CD14-positive monocyte (primary cell): Measurements from ENCODE around the gene SEMA5B. TPM values are rescaled to one million over a fixed set of nuclear protein-coding genes. Genes with fewer than 3 reads are reported as not detected.

Experiments
- DNase-seq, 3 donors: peaks; one replicate each; pipeline ENCODE4 v3.0.0-alpha.2; 2011 to 2022
- H2AFZ ChIP-seq: 2 replicates; pipeline ENCODE4 v1.6.0; 2012; ENCODE audit warnings: mild to moderate bottlenecking, low read depth, low read length, inconsistent platforms; ENCODE audit not compliant: insufficient read depth, poor library complexity, severe bottlenecking
- H3K27ac ChIP-seq, 2 donors: 1 replicate in 1 of 2; 2 replicates in 1 of 2; pipeline ENCODE4 v1.5.1; 2012 to 2013; ENCODE audit warnings: low read length in 2 of 2, control low read depth in 1 of 2, inconsistent platforms in 1 of 2, low read depth in 1 of 2, mild to moderate bottlenecking in 1 of 2
- H3K27me3 ChIP-seq, 2 donors: one replicate each; pipeline versions ENCODE4 v1.6.0 to v1.6.1; 2011 to 2013; ENCODE audit warnings: low read length in 2 of 2; ENCODE audit not compliant: control insufficient read depth in 2 of 2, insufficient read depth in 2 of 2
- H3K36me3 ChIP-seq, 2 donors: replicated peaks in 1 of 2; 1 replicate in 1 of 2; 2 replicates in 1 of 2; pipeline versions ENCODE4 v1.5.1 to v1.6.1; 2012 to 2013; ENCODE audit warnings: low read length in 2 of 2, control low read depth in 1 of 2, inconsistent platforms in 1 of 2, mild to moderate bottlenecking in 1 of 2; ENCODE audit not compliant: insufficient read depth in 2 of 2, control insufficient read depth in 1 of 2
- H3K4me1 ChIP-seq, 2 donors: 1 replicate in 1 of 2; 2 replicates in 1 of 2; pipeline versions ENCODE4 v1.5.1 to v1.6.1; 2012 to 2013; ENCODE audit warnings: low read length in 2 of 2, control low read depth in 1 of 2, inconsistent platforms in 1 of 2, mild to moderate bottlenecking in 1 of 2, moderate library complexity in 1 of 2; ENCODE audit not compliant: insufficient read depth in 2 of 2, control insufficient read depth in 1 of 2
- H3K4me2 ChIP-seq: replicated peaks from 2 replicates; pipeline ENCODE3; 2012; ENCODE audit warnings: low read length, moderate library complexity, mild to moderate bottlenecking; ENCODE audit not compliant: poor library complexity, severe bottlenecking; ENCODE audit errors: extremely low read depth
- H3K4me3 ChIP-seq, 3 experiments: fragments of 200-600 bp in 1 of 3; sonication (generic) in 1 of 3; replicated peaks in 1 of 3; 1 replicate in 2 of 3; 2 replicates in 1 of 3; pipeline ENCODE4 v1.5.1; 2011 to 2013; ENCODE audit warnings: low read length in 3 of 3, mild to moderate bottlenecking in 3 of 3, control low read depth in 2 of 3, low read depth in 2 of 3, inconsistent platforms in 1 of 3, moderate library complexity in 1 of 3
- H3K79me2 ChIP-seq: 2 replicates; pipeline ENCODE4 v1.6.0; 2012; ENCODE audit warnings: mild to moderate bottlenecking, control low read depth, inconsistent platforms, low read length, moderate library complexity; ENCODE audit not compliant: insufficient read depth
- H3K9ac ChIP-seq: 2 replicates; pipeline ENCODE4 v1.6.0; 2017; ENCODE audit warnings: low read length, mild to moderate bottlenecking; ENCODE audit not compliant: insufficient read depth, poor library complexity, severe bottlenecking
- H3K9me3 ChIP-seq, 2 donors: replicated peaks in 1 of 2; 1 replicate in 1 of 2; 2 replicates in 1 of 2; pipeline versions ENCODE4 v1.5.1 to v1.6.1; 2012 to 2013; ENCODE audit warnings: low read length in 2 of 2, control low read depth in 1 of 2; ENCODE audit not compliant: control insufficient read depth in 1 of 2, insufficient read depth in 1 of 2
- H4K20me1 ChIP-seq: 2 replicates; pipeline ENCODE4 v1.6.0; 2012; ENCODE audit warnings: mild to moderate bottlenecking, low read length, control low read depth, moderate library complexity; ENCODE audit not compliant: insufficient read depth
- H3K27ac Mint-ChIP-seq, 7 donors: one replicate each; pipeline ENCODE4 v1.8.0; 2020; ENCODE audit warnings: mild to moderate bottlenecking in 7 of 7, mixed read lengths in 7 of 7, moderate library complexity in 6 of 7, inconsistent platforms in 2 of 7
- H3K27me3 Mint-ChIP-seq, 3 donors: one replicate each; pipeline ENCODE4 v1.8.0; 2021 to 2022; ENCODE audit warnings: low read depth in 3 of 3, mild to moderate bottlenecking in 3 of 3, mixed read lengths in 3 of 3, moderate library complexity in 3 of 3, inconsistent platforms in 1 of 3
- H3K36me3 Mint-ChIP-seq, 2 donors: one replicate each; pipeline ENCODE4 v1.8.0; 2020; ENCODE audit warnings: mixed read lengths in 2 of 2, inconsistent platforms in 1 of 2, mild to moderate bottlenecking in 1 of 2
- H3K4me1 Mint-ChIP-seq: one replicate; pipeline ENCODE4 v1.8.0; 2020; ENCODE audit warnings: mild to moderate bottlenecking, mixed read lengths
- H3K4me3 Mint-ChIP-seq, 2 donors: one replicate each; pipeline ENCODE4 v1.8.0; 2020; ENCODE audit warnings: mild to moderate bottlenecking in 2 of 2, mixed read lengths in 2 of 2, moderate library complexity in 1 of 2
- H3K9me3 Mint-ChIP-seq, 7 donors: one replicate each; pipeline ENCODE4 v1.8.0; 2020 to 2022; ENCODE audit warnings: mixed read lengths in 7 of 7, mild to moderate bottlenecking in 6 of 7, moderate library complexity in 6 of 7, inconsistent platforms in 2 of 7
- CTCF ChIP-seq: fragments of 200-600 bp; IDR thresholded peaks from one replicate; pipeline ENCODE4 v1.8.0; 2022; ENCODE audit warnings: antibody characterized with exemption, mild to moderate bottlenecking
- WGBS: methylation state at CpG from one replicate; pipeline ENCODE4 v1.1.5; 2013; ENCODE audit warnings: missing lambda C conversion rate; ENCODE audit not compliant: insufficient coverage; 5-methylcytosine and 5-hydroxymethylcytosine counted together
- intact Hi-C, 2 donors: fragments of 100-400 bp; cut with micrococcal nuclease; formaldehyde crosslinking; loops; one replicate each; pipeline versions ENCODE4 v1.15.0 to v1.15.1; 2023
- polyA plus RNA-seq, 3 donors: library from polyadenylated mRNA; depleted of rRNA in 1 of 3; unstranded in 2 of 3; stranded (reverse) in 1 of 3; fragments of 300-500 nt in 2 of 3; fragments of >200 nt in 1 of 3; fragmentation: Illumina TruSeq in 2 of 3; gene quantifications; 1 replicate in 2 of 3; 2 replicates in 1 of 3; pipeline ENCODE4 v1.2.3, GENCODE V29; 2012 to 2021

Gene SEMA5B
- polyA plus RNA-seq, 3 donors, result not detected

GRCh38 chr3:122996038-122996580 is 31.5 kb downstream of the SEMA5B start:
- DNase-seq, result no peak
- no peak for TF ChIP-seq CTCF
- Histone ChIP-seq H3K27ac (no peak overlapping the region), H3K4me2 (no peak overlapping the region), H3K4me3 (no peak overlapping the region), H4K20me1 (no peaks in the 10 kb centered on the region), H3K9ac (no peak overlapping the region), H3K4me1 (no peaks in the 10 kb centered on the region), H3K79me2 (no peaks in the 10 kb centered on the region), H3K9me3 (no peaks in the 10 kb centered on the region), H3K27me3 (peaks cover 0 to 11% of the 10 kb centered on the region in 2 donors), H3K36me3 (no peaks in the 10 kb centered on the region), H2AFZ (no peak overlapping the region)
- 98% methylated on average over 10 of the region's 14 CpGs for WGBS
- Mint-ChIP-seq H3K4me3 (no peak overlapping the region), H3K27me3 (peaks cover 12 to 25% (median 20%) of the 10 kb centered on the region in 3 donors), H3K36me3 (no peaks in the 10 kb centered on the region), H3K4me1 (no peaks in the 10 kb centered on the region), H3K27ac (no peak overlapping the region), H3K9me3 (peaks cover 0 to 1% (median 0%) of the 10 kb centered on the region in 7 donors)
- intact Hi-C loops, result no loop called here

- Histone ChIP-seq H3K79me2 (no peaks in the 10 kb centered on the region), H3K27me3 (peaks cover 0 to 11% of the 10 kb centered on the region in 2 donors), H3K9ac (no peak overlapping the region), H3K4me2 (no peak overlapping the region), H3K27ac (no peak overlapping the region), H4K20me1 (no peaks in the 10 kb centered on the region), H3K4me3 (no peak overlapping the region), H3K4me1 (no peaks in the 10 kb centered on the region), H3K36me3 (no peaks in the 10 kb centered on the region), H3K9me3 (no peaks in the 10 kb centered on the region), H2AFZ (no peak overlapping the region)
- intact Hi-C loops, result no loop called here
- H3K4me1 Mint-ChIP-seq, result no peaks in the 10 kb centered on the region
- peaks cover 0 to under 1% (median 0%) of the 10 kb centered on the region in 7 donors for H3K9me3 Mint-ChIP-seq
- H3K27ac Mint-ChIP-seq, result no peak overlapping the region
- no peak for TF ChIP-seq CTCF
- peaks cover 17 to 34% (median 26%) of the 10 kb centered on the region in 3 donors for H3K27me3 Mint-ChIP-seq
- H3K4me3 Mint-ChIP-seq, result no peak overlapping the region
- H3K36me3 Mint-ChIP-seq, result no peaks in the 10 kb centered on the region
- DNase-seq, result no peak
- 89% methylated on average over 3 of the region's 3 CpGs for WGBS
Observed at GRCh38 chr3:122994954-122995353, 32.6 kb downstream of the SEMA5B start.
